Fibroblast of the aortic adventitia (primary cell): Measurements from ENCODE around the gene PCYT2. TPM values are rescaled to one million over a fixed set of nuclear protein-coding genes. Genes with fewer than 3 reads are reported as not detected.

Experiments
- DNase-seq: peaks from one replicate; pipeline ENCODE4 v3.0.0-alpha.2; 2010; ENCODE audit warnings: low read depth
- H3K4me3 ChIP-seq: 2 replicates; pipeline ENCODE4 v1.5.1; 2011; ENCODE audit warnings: low read depth, mild to moderate bottlenecking, control low read depth, low read length, moderate library complexity
- total RNA-seq: library from RNA; depleted of rRNA; stranded (reverse); fragments of >200 nt; gene quantifications from 2 replicates; pipeline ENCODE4 v1.2.3, GENCODE V29; 2012; ENCODE audit warnings: low replicate concordance
- TF ChIP-seq, protein P1 (sequence below): IDR thresholded peaks from 2 replicates; pipeline ENCODE4 v1.5.1; 2011; ENCODE audit warnings: mild to moderate bottlenecking, low read length, control low read depth, inconsistent platforms; ENCODE audit not compliant: insufficient read depth

PCYT2 gene
- total RNA-seq, 1 donor, result 36.7 TPM

DNA sequence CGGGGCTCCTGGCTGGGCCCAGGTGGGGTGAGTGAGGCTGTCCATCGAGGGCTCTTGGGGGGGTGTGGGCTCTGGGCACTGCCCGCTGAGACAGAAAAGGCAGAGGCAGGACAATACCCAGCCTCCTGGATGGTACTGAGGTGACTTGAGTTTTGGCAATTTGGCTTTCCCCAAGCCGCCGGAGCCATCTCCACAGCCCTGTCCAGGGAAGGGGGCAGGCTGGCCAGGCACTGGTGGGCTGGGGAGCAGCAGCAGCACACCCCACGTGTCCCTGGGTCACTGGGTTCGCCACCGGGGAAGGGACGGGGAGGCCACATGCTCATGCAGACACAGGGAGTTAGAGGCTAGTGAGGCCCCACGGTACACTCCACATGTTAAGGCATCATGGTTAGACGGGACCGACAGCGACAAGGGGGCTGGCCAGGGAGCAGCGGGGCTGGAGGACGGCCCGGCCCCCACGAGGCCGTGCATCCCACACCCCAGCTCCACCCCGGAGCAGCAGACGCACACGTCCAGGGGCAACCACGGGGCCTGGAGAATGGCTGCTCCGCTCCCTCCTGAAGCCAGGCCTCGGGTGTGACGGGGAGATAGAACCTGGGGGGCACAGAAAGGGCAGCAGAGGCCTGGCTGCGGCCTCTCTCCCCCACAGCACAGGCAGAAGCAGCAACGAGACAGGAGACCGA lies 43.1 kb downstream of the PCYT2 start:
- DNase-seq, result peak; percentile 23
- TF ChIP-seq, protein P1, sequence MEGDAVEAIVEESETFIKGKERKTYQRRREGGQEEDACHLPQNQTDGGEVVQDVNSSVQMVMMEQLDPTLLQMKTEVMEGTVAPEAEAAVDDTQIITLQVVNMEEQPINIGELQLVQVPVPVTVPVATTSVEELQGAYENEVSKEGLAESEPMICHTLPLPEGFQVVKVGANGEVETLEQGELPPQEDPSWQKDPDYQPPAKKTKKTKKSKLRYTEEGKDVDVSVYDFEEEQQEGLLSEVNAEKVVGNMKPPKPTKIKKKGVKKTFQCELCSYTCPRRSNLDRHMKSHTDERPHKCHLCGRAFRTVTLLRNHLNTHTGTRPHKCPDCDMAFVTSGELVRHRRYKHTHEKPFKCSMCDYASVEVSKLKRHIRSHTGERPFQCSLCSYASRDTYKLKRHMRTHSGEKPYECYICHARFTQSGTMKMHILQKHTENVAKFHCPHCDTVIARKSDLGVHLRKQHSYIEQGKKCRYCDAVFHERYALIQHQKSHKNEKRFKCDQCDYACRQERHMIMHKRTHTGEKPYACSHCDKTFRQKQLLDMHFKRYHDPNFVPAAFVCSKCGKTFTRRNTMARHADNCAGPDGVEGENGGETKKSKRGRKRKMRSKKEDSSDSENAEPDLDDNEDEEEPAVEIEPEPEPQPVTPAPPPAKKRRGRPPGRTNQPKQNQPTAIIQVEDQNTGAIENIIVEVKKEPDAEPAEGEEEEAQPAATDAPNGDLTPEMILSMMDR, result no peak
- no peak overlapping the region for H3K4me3 ChIP-seq

DNA sequence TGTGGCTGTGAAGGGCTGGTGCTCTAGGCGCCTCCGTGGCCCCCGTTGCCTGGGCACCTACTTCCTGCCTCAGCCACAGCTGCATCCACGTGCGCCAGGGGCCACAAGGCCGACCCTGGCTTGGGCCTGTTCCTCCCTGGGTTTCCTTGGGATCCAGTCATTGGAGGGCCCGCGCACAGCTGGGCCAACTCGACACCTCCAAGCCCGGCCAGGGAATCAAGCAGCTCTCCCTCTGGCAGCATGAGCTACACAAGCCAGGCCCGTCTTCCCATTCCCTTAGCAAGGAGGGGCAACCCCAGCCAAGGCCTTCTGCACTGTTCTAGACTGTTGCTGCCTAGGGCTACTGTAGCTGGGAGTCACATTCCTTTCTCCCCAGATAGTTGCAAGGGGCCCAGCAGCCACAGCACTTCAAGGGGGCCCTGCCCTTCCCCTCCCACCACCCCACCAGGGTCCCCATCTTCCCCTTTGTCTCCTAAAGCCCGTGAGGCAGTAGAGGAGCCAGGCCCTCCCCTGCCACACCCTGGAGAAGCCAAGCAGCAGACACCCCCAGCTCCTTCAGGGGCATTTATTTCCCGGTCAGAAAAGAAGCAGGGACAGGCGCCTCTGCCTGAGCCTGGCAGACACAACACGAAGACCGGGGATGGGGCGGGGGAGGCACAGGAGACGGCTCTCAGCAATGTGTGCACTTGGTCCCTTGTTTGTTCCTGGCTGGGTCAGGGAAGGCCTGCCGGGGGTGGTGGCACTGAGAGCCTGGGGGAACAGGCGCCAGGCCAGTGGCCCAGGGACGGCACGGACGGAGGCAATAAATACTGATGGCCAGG lies 43.8 kb downstream of the PCYT2 start:
- H3K4me3 ChIP-seq, result no peak overlapping the region
- peak; percentile 63 for DNase-seq
- TF ChIP-seq, protein P1, result no peak

DNA sequence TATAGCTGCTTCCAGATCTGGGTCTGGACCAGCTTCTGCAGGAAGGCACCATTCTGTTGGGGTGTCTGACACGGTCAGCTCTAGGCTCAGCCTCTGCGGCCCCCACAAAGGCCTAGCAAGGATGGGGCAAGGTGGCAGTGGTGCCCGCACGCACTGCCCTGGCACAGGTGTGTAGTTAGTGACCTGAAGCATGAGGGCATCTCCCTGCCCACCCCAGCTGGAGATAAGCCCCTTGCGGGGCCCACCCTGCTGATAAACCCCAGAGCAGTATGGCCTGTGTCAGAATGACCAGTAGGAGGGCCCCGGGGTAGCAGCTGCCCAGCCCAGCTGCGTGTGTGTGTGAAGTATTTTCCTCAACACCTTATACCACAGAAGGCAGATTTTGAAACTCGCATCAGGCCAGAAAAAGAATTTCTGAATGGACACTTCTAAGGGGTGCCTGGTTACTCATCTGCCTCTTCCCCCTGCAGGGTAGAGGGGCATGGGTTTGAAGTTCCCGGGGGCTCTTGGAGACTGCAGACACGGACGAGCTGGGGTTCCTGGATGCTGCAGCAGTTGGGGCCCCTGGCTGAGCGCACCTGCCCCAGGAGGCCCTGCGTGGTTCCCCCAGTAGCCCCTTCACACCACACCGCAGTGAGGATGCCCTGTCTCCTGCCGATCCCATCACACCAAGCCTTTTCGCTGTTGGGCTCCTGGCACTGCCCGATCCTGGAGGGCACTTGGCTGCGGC lies 44.6 kb downstream of the PCYT2 start:
- TF ChIP-seq, protein P1, result no peak
- no peak overlapping the region for H3K4me3 ChIP-seq
- DNase-seq, result peak; percentile 27

DNA sequence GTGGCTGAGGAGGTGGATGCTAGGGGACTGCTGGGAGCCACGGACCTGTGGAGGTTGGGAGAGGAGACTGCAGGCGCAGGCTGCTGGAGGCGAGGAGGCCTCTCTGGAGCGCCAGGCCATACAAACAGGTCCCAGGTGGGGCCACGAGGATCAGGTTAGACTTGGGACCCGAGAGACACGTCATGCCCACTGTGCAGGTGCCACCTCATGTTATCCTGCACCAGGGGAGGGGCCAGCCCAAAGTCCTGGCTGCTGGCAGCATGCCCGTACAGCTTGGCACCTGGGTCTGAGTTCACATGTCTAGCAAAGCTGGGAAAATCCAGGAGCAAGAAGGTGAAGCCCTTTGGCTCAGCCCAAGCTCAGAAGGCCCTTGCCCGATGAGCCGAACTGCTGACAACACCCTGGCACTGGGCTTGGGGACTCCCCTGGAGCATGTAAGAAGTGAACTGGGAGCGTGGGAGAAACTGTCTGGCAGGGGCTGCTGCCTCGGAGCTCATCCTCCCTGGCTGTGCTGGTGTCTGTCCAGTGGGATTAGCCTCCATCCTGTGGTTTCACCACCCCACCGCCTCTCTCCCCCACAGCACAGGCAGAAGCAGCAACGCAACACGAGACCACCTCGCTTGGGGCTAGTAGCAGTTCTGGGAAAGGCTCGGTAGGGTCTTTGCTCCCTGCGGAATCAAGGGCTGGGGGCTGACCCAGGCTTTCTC lies 45.3 kb downstream of the PCYT2 start:
- no peak overlapping the region for H3K4me3 ChIP-seq
- DNase-seq, result peak; percentile 27
- TF ChIP-seq, protein P1, result no peak

DNA sequence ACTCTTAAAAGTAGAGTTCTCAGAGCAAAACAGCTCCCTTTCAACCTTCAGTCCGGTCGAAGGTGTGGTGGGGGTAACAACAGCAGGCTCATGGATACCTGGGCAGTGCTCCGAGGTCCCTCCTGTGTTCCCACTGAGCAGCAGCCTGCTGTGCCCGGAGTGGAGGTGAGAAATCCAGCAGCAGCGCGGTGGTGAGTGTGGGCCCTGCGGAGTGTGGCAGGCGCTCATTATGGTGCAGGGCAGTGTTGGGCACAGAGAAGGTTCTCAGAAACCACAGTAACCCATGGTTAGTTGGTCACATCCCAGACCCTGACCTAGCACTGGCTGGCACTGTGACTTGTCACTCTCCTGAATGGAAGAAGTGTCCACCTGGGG lies 45.9 kb downstream of the PCYT2 start:
- no peak for DNase-seq
- H3K4me3 ChIP-seq, result no peak overlapping the region
- TF ChIP-seq, protein P1, result no peak

DNA sequence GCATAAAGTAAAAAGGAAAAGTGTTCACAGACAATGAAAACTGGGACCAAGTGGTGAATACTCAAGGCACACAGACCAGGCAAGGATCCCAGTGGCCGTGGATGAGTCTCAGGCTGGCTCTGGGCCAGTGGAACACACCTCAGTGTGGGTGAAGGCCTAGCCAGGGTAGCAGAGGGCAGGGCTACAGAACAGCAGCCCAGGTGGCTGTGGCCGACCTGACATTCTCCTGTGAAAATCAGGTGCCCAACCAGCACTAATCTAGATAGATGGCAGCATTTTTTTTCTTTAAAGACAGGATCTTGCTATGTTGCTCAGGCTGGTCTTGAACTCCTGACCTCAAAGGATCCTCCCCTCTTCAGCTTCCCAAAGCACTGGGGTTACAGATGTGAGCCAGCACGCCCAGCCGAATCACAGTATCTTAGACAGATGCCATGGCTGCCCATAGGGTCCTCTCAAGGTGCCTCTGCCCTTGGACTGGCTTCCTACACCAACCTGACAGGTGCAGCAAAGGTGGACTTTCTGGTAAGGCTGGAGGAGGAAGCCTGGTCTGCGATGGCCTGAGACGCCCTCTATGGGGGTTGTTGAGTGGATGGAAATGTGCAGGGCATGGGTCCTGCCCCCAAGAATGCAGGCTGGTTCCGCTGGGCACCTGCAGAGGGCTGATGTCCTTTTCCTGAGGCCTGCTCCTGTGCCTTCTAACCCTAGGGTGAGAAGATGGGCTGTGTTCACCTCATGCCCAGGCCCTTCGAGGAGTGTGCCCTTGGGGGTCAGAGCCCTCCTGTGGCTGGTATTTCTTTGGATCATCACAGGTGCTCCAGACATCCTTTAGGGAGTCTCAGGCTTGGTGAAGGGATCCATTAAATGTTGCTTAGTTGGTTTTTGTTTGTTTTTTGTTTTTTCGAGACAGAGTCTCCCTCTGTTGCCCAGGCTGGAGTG lies 47.1 kb downstream of the PCYT2 start:
- DNase-seq, result no peak

More for the DNA sequence above, 47.1 kb downstream of the PCYT2 start:
- H3K4me3 ChIP-seq, result no peak overlapping the region
- TF ChIP-seq, protein P1, result no peak
